ENCODE data around the gene ADM.

ADM gene

GRCh38 chr11:10324474-10324873 lies 19.6 kb downstream of the ADM start:
- TF ChIP-seq CTCF (IDR thresholded peaks at IDR 0.05; ENCODE audit: insufficient read depth, low read depth, low read length, missing control alignments): no peak
- no peak overlapping the region for H3K4me3 ChIP-seq (ENCODE audit: low read depth, low read length)
- DNase-seq (ENCODE audit: low read depth): no peak

- no peak overlapping the region for H3K4me3 ChIP-seq (ENCODE audit: low read depth, low read length)
- no peak for TF ChIP-seq CTCF (IDR thresholded peaks at IDR 0.05; ENCODE audit: insufficient read depth, low read depth, low read length, missing control alignments)
- DNase-seq (ENCODE audit: low read depth): no peak
Measured at GRCh38 chr11:10325277-10326011, 20.6 kb downstream of the ADM start.

- no peak for TF ChIP-seq CTCF (IDR thresholded peaks at IDR 0.05; ENCODE audit: insufficient read depth, low read depth, low read length, missing control alignments)
- no peak for DNase-seq (ENCODE audit: low read depth)
- H3K4me3 ChIP-seq (ENCODE audit: low read depth, low read length): no peak overlapping the region
Measured at GRCh38 chr11:10326012-10326964, 21.4 kb downstream of the ADM start.

GRCh38 chr11:10327254-10327653 lies 22.4 kb downstream of the ADM start:
- TF ChIP-seq CTCF (IDR thresholded peaks at IDR 0.05; ENCODE audit: insufficient read depth, low read depth, low read length, missing control alignments): no peak
- DNase-seq (ENCODE audit: low read depth): no peak
- no peak overlapping the region for H3K4me3 ChIP-seq (ENCODE audit: low read depth, low read length)

GRCh38 chr11:10328314-10329098 lies 23.6 kb downstream of the ADM start:
- no peak for TF ChIP-seq CTCF (IDR thresholded peaks at IDR 0.05; ENCODE audit: insufficient read depth, low read depth, low read length, missing control alignments)
- H3K4me3 ChIP-seq (ENCODE audit: low read depth, low read length): no peak overlapping the region
- DNase-seq (ENCODE audit: low read depth): no peak

- DNase-seq (ENCODE audit: low read depth): no peak
- no peak for TF ChIP-seq CTCF (IDR thresholded peaks at IDR 0.05; ENCODE audit: insufficient read depth, low read depth, low read length, missing control alignments)
Measured at GRCh38 chr11:10329356-10329755, 24.5 kb downstream of the ADM start.

More at GRCh38 chr11:10329356-10329755, 24.5 kb downstream of the ADM start:
- H3K4me3 ChIP-seq (ENCODE audit: low read depth, low read length): no peak overlapping the region
